GM19463 (cell line): ENCODE results near the gene PPP6R2.
"Not testable (repeated sequence)": the region's sequence is repeated elsewhere in the genome, so short reads cannot be mapped to it uniquely, and the experiment has no call there.

Experiments
- ATAC-seq: cut with Tn5 transposase; IDR thresholded peaks from one replicate; pipeline ENCODE4 v1.9.1; 2021; ENCODE audit warnings: mild to moderate bottlenecking, moderate library complexity; ENCODE audit not compliant: unreplicated experiment

Gene PPP6R2

GRCh38 chr22:50339945-50340879, 2.9 kb upstream of the PPP6R2 start:
- no peak for ATAC-seq

- ATAC-seq: no peak
Measured at GRCh38 chr22:50341977-50342650, 1.0 kb upstream of the PPP6R2 start.

GRCh38 chr22:50343541-50343935, 411 bp downstream of the PPP6R2 start:
- no peak for ATAC-seq

- no peak for ATAC-seq
Measured at GRCh38 chr22:50346470-50346869, 3.3 kb downstream of the PPP6R2 start.

DNA sequence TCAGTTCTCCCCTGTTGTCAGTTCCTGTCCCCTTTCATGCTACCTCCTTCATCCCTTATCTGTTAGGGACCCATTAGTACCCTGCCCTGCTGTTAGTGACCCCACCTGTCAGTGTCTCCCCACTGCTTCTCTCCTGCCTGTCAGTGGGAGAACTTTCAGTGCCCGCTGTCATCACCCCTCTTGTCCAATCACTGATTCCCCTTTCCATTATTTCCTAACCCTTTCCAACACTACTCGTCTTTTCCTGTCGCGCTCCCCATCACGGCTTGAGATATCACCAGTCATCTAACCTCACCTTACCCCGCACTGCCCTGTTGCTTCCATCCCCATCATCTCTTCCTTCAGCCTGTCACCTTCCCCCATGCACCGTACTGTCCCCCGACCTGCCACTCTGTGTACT, 4.0 kb downstream of the PPP6R2 start:
- ATAC-seq: no peak

DNA sequence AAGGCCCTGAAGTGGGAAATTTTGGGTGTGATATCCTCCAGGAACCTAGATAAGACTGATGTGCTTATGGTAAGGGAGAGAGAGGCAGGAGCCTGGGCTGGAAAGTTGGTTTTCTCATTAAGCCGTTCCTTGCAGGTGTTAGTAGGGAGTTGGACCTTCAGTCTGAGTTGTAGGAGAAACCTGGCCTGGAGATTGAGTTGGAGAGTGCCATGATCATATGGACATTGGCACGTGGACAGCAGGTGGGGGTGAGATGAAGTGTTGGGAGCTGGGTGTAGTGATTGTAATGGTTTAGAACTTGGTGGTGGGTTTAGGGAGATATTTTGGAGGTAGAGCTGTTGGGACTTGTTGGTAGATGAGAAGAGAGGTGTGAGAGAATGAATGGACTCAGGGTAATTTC, 4.9 kb downstream of the PPP6R2 start:
- ATAC-seq: no peak

- ATAC-seq: no peak
Measured at GRCh38 chr22:50356186-50356585, 13.1 kb downstream of the PPP6R2 start.

DNA sequence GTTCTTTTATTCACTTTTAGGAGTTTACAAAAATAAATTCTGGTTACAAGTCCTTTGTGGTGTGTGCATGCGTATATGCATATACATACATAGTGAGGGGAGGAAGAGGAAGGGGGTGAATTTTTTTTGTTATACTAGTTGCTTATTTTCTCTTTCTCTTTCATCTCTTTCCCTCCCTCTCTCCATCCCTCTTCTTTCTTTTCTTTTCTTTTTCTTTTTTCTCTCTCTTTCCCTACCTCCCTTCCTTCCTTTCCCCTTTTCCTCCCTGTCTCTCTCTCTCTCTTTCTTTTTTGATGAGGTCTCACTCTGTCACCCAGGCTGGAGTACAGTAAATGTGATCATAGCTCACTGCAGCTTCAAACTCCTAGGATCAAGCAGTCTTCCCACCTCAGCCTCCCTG, 14.1 kb downstream of the PPP6R2 start:
- no peak for ATAC-seq

DNA sequence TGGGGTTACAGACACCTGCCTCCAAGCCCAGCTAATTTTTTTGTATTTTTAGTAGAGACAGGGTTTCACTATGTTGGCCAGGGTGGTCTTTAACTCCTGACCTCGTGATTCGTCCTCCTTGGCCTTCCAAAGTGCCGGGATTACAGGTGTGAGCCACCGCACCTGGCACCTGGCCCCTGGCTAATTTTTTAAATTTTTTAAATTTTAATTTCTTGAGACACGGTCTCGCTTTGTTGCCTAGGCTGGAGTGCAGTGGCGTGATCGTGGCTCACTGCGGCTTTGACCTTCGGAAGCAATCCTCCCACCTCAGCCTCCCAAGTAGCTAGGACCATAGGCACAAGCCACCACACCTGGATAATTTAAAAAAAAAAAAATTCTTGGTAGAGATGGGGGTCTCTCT, 14.6 kb downstream of the PPP6R2 start:
- ATAC-seq: no peak

DNA sequence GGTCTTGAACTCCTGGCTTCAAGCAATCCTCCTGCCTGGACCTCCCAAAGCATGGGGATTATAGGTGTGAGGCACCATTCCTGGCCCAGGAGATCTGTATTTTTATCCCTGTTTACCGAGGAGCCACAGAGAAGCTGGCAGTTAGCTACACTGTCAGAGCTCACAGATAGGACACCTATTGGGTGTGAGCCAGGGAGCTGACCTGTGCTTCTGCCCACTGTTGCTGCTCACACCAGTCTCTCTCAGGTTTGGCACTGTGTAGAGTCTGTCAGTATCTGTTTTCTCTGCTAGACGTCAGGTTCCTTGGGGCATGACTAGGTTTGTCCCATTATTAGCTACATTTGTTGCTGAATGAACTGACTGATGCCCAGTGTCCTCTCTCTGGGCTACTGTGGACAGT, 17.5 kb downstream of the PPP6R2 start:
- ATAC-seq: no peak

DNA sequence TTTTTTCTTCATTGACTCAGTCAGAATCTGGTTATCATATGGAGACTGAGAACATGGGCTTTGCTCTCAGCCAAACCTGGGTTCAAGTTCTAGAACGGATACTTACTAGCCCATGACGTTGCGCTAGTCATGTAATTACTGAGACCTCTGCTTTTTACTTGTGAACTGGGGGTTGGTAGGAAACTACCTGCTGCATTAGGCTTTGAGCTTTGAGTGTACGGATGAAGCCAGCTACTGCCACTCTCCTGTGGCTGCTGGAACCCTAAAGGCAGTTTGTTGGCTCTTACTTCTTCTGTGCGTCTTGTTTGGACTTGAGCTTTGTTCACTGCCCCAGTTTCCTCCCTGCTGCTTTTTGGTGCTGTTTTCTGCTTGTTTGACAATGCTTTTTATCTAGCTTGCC, 18.1 kb downstream of the PPP6R2 start:
- ATAC-seq: no peak

- ATAC-seq: no peak
Measured at GRCh38 chr22:50361688-50362087, 18.6 kb downstream of the PPP6R2 start.

- ATAC-seq: no peak
Measured at GRCh38 chr22:50363166-50363802, 20.2 kb downstream of the PPP6R2 start.

GRCh38 chr22:50363803-50364194, 20.7 kb downstream of the PPP6R2 start:
- not testable (repeated sequence) for ATAC-seq

DNA sequence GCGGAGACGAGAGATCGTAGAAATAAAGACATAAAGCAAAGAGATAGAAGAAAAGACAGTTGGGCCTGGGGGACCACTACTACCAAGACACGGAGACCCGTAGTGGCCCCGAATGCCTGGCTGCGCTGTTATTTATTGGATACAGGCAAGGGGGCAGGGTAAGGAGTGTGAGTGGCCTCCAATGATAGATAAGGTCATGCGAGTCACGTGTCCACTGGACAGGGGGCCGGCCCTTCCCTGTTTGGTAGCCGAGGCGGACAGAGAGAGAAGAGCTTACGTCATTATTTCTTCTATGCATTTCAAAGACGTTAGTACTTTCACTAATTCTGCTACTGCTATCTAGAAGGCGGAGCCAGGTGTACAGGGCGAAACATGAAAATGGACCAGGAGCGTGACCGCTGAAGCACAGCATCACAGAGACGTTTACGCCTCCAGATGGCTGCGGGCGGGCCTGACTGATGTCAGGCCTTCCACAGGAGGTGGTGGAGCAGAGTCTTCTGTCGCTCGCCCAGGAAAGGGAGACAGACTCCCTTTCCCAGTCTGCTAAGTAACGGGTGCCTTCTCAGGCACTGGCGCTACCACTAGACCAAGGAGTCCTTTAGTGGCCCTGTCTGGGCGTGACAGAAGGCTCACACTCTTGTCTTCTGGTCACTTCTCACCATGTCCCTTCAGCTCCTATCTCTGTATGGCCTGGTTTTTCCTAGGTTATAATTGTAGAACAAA, 24.8 kb downstream of the PPP6R2 start:
- no peak for ATAC-seq

DNA sequence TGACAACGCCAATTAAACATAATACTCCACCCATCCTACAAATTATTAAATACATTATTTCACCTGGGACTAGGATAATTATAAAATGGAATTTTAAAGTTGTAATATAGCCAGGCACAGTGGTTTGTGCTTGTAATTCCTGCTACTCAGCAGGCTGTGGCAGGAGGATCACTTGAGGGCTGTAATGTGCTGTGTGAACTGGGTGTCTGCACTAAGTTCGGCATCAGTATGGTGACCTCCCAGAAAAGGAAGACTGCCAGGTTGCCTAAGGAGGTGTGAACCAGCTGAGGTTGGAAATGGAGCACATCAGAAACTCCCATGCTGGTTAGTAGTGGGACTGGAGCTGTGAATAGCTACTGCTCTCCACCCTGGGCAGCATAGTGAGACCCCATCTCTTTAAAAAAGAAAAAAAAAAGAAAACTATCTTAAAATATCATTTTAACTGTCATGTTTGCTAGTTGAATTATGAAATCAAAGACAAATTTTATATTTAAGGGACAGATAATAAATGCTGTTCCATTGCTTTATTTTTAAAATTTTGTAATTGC, 28.0 kb downstream of the PPP6R2 start:
- ATAC-seq: no peak

- no peak for ATAC-seq
Measured at GRCh38 chr22:50376085-50376651, 33.0 kb downstream of the PPP6R2 start.

GRCh38 chr22:50381021-50381555, 38.0 kb downstream of the PPP6R2 start:
- not testable (repeated sequence) for ATAC-seq

DNA sequence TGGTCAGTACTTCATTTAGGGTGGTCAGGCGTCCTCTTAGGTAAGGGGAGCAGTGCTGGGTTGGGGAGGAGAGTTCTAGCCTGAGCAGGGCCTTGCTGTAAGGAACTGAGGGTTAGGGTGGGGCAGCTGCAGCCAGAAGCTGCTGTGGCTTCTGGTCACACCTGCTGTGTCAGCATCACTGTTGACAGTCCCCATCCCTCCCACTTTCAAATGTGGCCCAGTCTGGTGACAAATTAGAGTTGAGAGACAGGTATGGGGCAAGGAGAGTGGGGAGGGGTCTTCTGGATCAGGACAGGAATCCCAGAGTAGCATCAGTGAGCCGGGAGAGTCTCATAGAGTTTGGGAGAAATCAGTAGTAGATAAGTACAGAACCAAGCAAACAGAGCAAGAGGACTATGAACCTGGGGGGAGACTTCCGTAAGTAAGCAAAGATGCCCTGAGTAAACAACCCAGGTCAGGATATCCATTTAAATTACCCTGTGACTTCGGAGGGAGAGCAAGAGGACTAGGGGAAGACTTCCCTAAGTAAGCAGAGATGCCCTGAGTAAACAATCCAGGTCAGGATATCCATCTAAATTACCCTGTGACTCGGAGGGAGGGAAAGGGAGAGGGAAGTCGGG, 53.7 kb downstream of the PPP6R2 start:
- ATAC-seq: no peak
